Activated naive CD8-positive, alpha-beta T cell treated with anti-CD3 and anti-CD28 coated beads, Interleukin-2, amount 50 U/mL, for 16 hours (primary cell): ENCODE measurements around the gene BEX3.

Experiments used
- DNase-seq: peaks from one replicate; pipeline ENCODE4 v3.0.0-alpha.2; 2020; ENCODE audit warnings: low read depth, low spot score

BEX3 gene

GRCh38 chrX:103423955-103424638 is 47.8 kb downstream of the BEX3 start:
- DNase-seq = no peak
